Liver (tissue), 9 donors: Measurements from ENCODE around the gene ASIC4. TPM values are rescaled to one million over a fixed set of nuclear protein-coding genes. Genes with fewer than 3 reads are reported as not detected.

ENCODE experiments used
- DNase-seq: peaks from one replicate; pipeline ENCODE4 v3.0.0-alpha.2; 2017; ENCODE audit warnings: low spot score
- H3K27ac ChIP-seq, 2 donors: one replicate each; pipeline ENCODE4 v1.7.0; 2013; ENCODE audit warnings: inconsistent platforms in 2 of 2, low read length in 2 of 2, control low read depth in 1 of 2, low read depth in 1 of 2, mild to moderate bottlenecking in 1 of 2
- H3K27me3 ChIP-seq, 4 donors: one replicate each; pipeline versions ENCODE4 v1.6.1 to v1.7.0; 2013; ENCODE audit warnings: low read length in 3 of 4, inconsistent platforms in 1 of 4, mild to moderate bottlenecking in 1 of 4, moderate library complexity in 1 of 4; ENCODE audit not compliant: control insufficient read depth in 4 of 4, insufficient read depth in 4 of 4
- H3K36me3 ChIP-seq, 4 donors: one replicate each; pipeline versions ENCODE4 v1.6.1 to v1.7.0; 2013; ENCODE audit warnings: low read length in 3 of 4, mild to moderate bottlenecking in 3 of 4, low read depth in 1 of 4, moderate library complexity in 1 of 4; ENCODE audit not compliant: control insufficient read depth in 4 of 4, insufficient read depth in 3 of 4
- H3K4me1 ChIP-seq, 4 donors: one replicate each; pipeline versions ENCODE4 v1.6.1 to v1.7.0; 2013; ENCODE audit warnings: low read length in 3 of 4, mild to moderate bottlenecking in 3 of 4, moderate library complexity in 1 of 4; ENCODE audit not compliant: control insufficient read depth in 4 of 4, insufficient read depth in 4 of 4
- H3K4me3 ChIP-seq, 3 donors: one replicate each; pipeline versions ENCODE4 v1.6.1 to v1.7.0; 2013; ENCODE audit warnings: low read length in 3 of 3, control low read depth in 1 of 3, low read depth in 1 of 3, mild to moderate bottlenecking in 1 of 3
- H3K9ac ChIP-seq, 2 donors: one replicate each; pipeline ENCODE4 v1.7.0; 2013; ENCODE audit warnings: low read length in 2 of 2, mild to moderate bottlenecking in 2 of 2, moderate library complexity in 2 of 2, control low read depth in 1 of 2, low read depth in 1 of 2
- H3K9me3 ChIP-seq, 4 donors: one replicate each; pipeline versions ENCODE4 v1.6.1 to v1.7.0; 2013; ENCODE audit warnings: low read length in 3 of 4; ENCODE audit not compliant: control insufficient read depth in 4 of 4
- CTCF ChIP-seq: fragments of 150-350 bp; IDR thresholded peaks from 2 replicates; pipeline ENCODE4 v1.5.1; 2017; ENCODE audit warnings: improper control_type of control experiment, low read depth, low read length; ENCODE audit not compliant: missing input control
- EGR1 ChIP-seq, 2 donors: IDR thresholded peaks; 2 replicates each; pipeline ENCODE4 v1.6.1; 2016 to 2018; ENCODE audit warnings: antibody characterized with exemption in 2 of 2, low read depth in 2 of 2
- FOXA1 ChIP-seq: IDR thresholded peaks from 2 replicates; pipeline ENCODE4 v1.6.1; 2016; ENCODE audit warnings: antibody characterized with exemption
- FOXA2 ChIP-seq: IDR thresholded peaks from 2 replicates; pipeline ENCODE4 v1.6.1; 2016; ENCODE audit warnings: antibody characterized with exemption
- GABPA ChIP-seq, 2 donors: IDR thresholded peaks in 1 of 2; conservative IDR thresholded peaks in 1 of 2; 2 replicates each; pipeline ENCODE4 v1.6.1; 2016; ENCODE audit warnings: antibody characterized with exemption in 2 of 2, mild to moderate bottlenecking in 1 of 2, moderate library complexity in 1 of 2
- HNF4A ChIP-seq, 2 donors: conservative IDR thresholded peaks; 2 replicates each; pipeline ENCODE4 v1.6.1; 2016; ENCODE audit warnings: antibody characterized with exemption in 2 of 2, mild to moderate bottlenecking in 2 of 2
- HNF4G ChIP-seq: IDR thresholded peaks from 2 replicates; pipeline ENCODE4 v1.6.1; 2016; ENCODE audit warnings: antibody characterized with exemption
- JUND ChIP-seq, 2 donors: IDR thresholded peaks; 2 replicates each; pipeline ENCODE4 v1.6.1; 2016; ENCODE audit warnings: antibody characterized with exemption in 2 of 2
- NR2F2 ChIP-seq: IDR thresholded peaks from 2 replicates; pipeline ENCODE4 v1.6.1; 2016; ENCODE audit warnings: antibody characterized with exemption
- RAD21 ChIP-seq, 2 donors: IDR thresholded peaks; 2 replicates each; pipeline ENCODE4 v1.6.1; 2016; ENCODE audit warnings: antibody characterized with exemption in 2 of 2, mild to moderate bottlenecking in 2 of 2
- REST ChIP-seq: IDR thresholded peaks from 2 replicates; pipeline ENCODE4 v1.6.1; 2016; ENCODE audit warnings: antibody characterized with exemption, mild to moderate bottlenecking
- RXRA ChIP-seq, 2 donors: IDR thresholded peaks; 2 replicates each; pipeline ENCODE4 v1.6.1; 2017 to 2018; ENCODE audit warnings: antibody characterized with exemption in 2 of 2, mild to moderate bottlenecking in 1 of 2
- SP1 ChIP-seq: IDR thresholded peaks from 2 replicates; pipeline ENCODE4 v1.6.1; 2018; ENCODE audit warnings: antibody characterized with exemption, mild to moderate bottlenecking
- TAF1 ChIP-seq: conservative IDR thresholded peaks from 2 replicates; pipeline ENCODE4 v1.6.1; 2016; ENCODE audit warnings: antibody characterized with exemption, mild to moderate bottlenecking
- YY1 ChIP-seq: IDR thresholded peaks from 2 replicates; pipeline ENCODE4 v1.6.1; 2016; ENCODE audit warnings: antibody characterized with exemption, mild to moderate bottlenecking
- ZBTB33 ChIP-seq: IDR thresholded peaks from 2 replicates; pipeline ENCODE4 v1.6.1; 2016; ENCODE audit warnings: antibody characterized with exemption
- WGBS: extraction: QIAGEN DNeasy Blood & Tissue Kit; methylation state at CpG from one replicate; pipeline ENCODE4 v1.1.7; 2013; 5-methylcytosine and 5-hydroxymethylcytosine counted together
- polyA plus RNA-seq, 2 donors: library from polyadenylated mRNA; stranded (reverse) in 1 of 2; unstranded in 1 of 2; fragments of 200-250 nt in 1 of 2; fragments of >200 nt in 1 of 2; fragmentation: Nextera tagmentation in 1 of 2; extraction: Ambion mirVana in 1 of 2; gene quantifications; one replicate each; pipeline versions ENCODE4 v1.2.1 to v1.2.3, GENCODE V29; 2013 to 2015
- total RNA-seq, 2 donors: library from RNA; depleted of rRNA; stranded (reverse); fragments of >200 nt; gene quantifications; one replicate each; pipeline ENCODE4 v1.2.3, GENCODE V29; 2014
- TF ChIP-seq, protein P1 (sequence below): IDR thresholded peaks from 2 replicates; pipeline ENCODE4 v1.6.1; 2016; ENCODE audit warnings: antibody characterized with exemption
- TF ChIP-seq, protein P2 (sequence below): IDR thresholded peaks from 2 replicates; pipeline ENCODE4 v1.6.1; 2016; ENCODE audit warnings: antibody characterized with exemption
- donor health status: healthy.
- donor health status: healthy.
- donor health status: healthy.
- donor health status: healthy.
- donor health status: healthy.

Gene ASIC4
- total and polyA plus RNA-seq, 4 donors = 0.08 to 1.5 TPM; not detected in 2

- Histone ChIP-seq H3K9me3 (no peaks in the 10 kb centered on the region), H3K27me3 (no peaks in the 10 kb centered on the region), H3K27ac (no peak overlapping the region), H3K36me3 (no peaks in the 10 kb centered on the region), H3K9ac (no peak overlapping the region), H3K4me1 (no peaks in the 10 kb centered on the region), H3K4me3 (no peak overlapping the region)
- TF ChIP-seq HNF4G = no peak
- TF ChIP-seq JUND (IDR thresholded peaks at IDR 0.05) = no peak
- no peak for TF ChIP-seq NR2F2
- no peak for TF ChIP-seq ZBTB33
- no peak for TF ChIP-seq YY1
- no peak for TF ChIP-seq REST
- TF ChIP-seq GABPA (IDR thresholded peaks at IDR 0.05 in 1 of 2, conservative IDR thresholded peaks at IDR 0.05 in 1 of 2) = no peak
- TF ChIP-seq RAD21 (IDR thresholded peaks at IDR 0.05) = no peak
- TF ChIP-seq FOXA2 = no peak
- TF ChIP-seq, protein P1, sequence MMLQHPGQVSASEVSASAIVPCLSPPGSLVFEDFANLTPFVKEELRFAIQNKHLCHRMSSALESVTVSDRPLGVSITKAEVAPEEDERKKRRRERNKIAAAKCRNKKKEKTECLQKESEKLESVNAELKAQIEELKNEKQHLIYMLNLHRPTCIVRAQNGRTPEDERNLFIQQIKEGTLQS = no peak
- TF ChIP-seq, protein P2, sequence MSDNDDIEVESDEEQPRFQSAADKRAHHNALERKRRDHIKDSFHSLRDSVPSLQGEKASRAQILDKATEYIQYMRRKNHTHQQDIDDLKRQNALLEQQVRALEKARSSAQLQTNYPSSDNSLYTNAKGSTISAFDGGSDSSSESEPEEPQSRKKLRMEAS = no peak
- no peak for TF ChIP-seq SP1
- TF ChIP-seq CTCF = no peak
- no peak for TF ChIP-seq FOXA1
- no peak for TF ChIP-seq HNF4A (conservative IDR thresholded peaks at IDR 0.05)
- TF ChIP-seq RXRA (IDR thresholded peaks at IDR 0.05) = no peak
- no peak for TF ChIP-seq TAF1
- TF ChIP-seq EGR1 (IDR thresholded peaks at IDR 0.05; ENCODE audit: low read depth in 2 of 2) = no peak
- DNase-seq = no peak
- 95% methylated on average over 23 of the region's 23 CpGs for WGBS
Observed at GRCh38 chr2:219468410-219469185, 45.7 kb upstream of the ASIC4 start.
